SK-N-SH (cell line): ENCODE measurements around the gene DMRT1. TPM values are rescaled to one million over a fixed set of nuclear protein-coding genes. Genes with fewer than 3 reads are reported as not detected.

Experiments
- CTCF ChIA-PET: fragments of 300-600, 350-600 bp; formaldehyde crosslinking; extraction: SDS; loops from one replicate; lab custom pipeline; 2021; lab: Yijun Ruan, JAX
- POLR2A ChIA-PET: fragments of 350-600 bp; sonication (Branson Sonifier 250); formaldehyde crosslinking; extraction: SDS; loops from one replicate; lab custom pipeline; 2020; ENCODE audit warnings: antibody characterized with exemption, inconsistent platforms; lab: Yijun Ruan, JAX
- DNase-seq: peaks from one replicate; pipeline ENCODE4 v3.0.0; 2012
- H2AFZ ChIP-seq: fragments of 200-600 bp; sonication (generic); 2 replicates; pipeline ENCODE4 v1.8.1; 2016; ENCODE audit warnings: antibody characterized with exemption, mild to moderate bottlenecking, low read depth
- H3F3A ChIP-seq: fragments of 200-600 bp; sonication (generic); replicated peaks from 2 replicates; pipeline ENCODE3; 2016; ENCODE audit warnings: antibody characterized with exemption, mild to moderate bottlenecking; ENCODE audit not compliant: insufficient read depth
- H3K27ac ChIP-seq, 2 experiments: fragments of 200-500 bp in 1 of 2; fragments of 200-600 bp in 1 of 2; sonication (Bioruptor generic) in 1 of 2; sonication (generic), shearing (Covaris generic) in 1 of 2; 2 replicates each; pipeline versions ENCODE4 v1.5.1 to v1.6.1; 2014 to 2016; ENCODE audit warnings: low read depth in 2 of 2, inconsistent platforms in 1 of 2, low read length in 1 of 2, mild to moderate bottlenecking in 1 of 2, mixed read lengths in 1 of 2
- H3K27me3 ChIP-seq: fragments of 200-600 bp; sonication (generic), shearing (Covaris generic); 2 replicates; pipeline ENCODE4 v1.6.1; 2016; ENCODE audit warnings: mixed run types; ENCODE audit not compliant: insufficient read depth
- H3K36me3 ChIP-seq, 2 experiments: fragments of 200-500 bp in 1 of 2; fragments of 200-600 bp in 1 of 2; sonication (Bioruptor generic) in 1 of 2; sonication (generic) in 1 of 2; replicated peaks in 1 of 2; 2 replicates each; pipeline versions ENCODE3 to v1.5.1; 2014 to 2016; ENCODE audit warnings: low read length in 1 of 2, mild to moderate bottlenecking in 1 of 2; ENCODE audit not compliant: insufficient read depth in 2 of 2, control insufficient read depth in 1 of 2
- H3K4me1 ChIP-seq, 2 experiments: fragments of 200-500 bp in 1 of 2; fragments of 200-600 bp in 1 of 2; sonication (Bioruptor generic) in 1 of 2; sonication (generic), shearing (Covaris generic) in 1 of 2; 2 replicates each; pipeline versions ENCODE4 v1.5.1 to v1.6.1; 2014 to 2016; ENCODE audit warnings: low read depth in 1 of 2, low read length in 1 of 2, mixed run types in 1 of 2; ENCODE audit not compliant: insufficient read depth in 2 of 2, control insufficient read depth in 1 of 2
- H3K4me2 ChIP-seq: fragments of 200-600 bp; sonication (generic), shearing (Covaris generic); 2 replicates; pipeline ENCODE4 v1.6.1; 2017; ENCODE audit warnings: mixed run types
- H3K4me3 ChIP-seq, 2 experiments: fragments of 200-500 bp in 1 of 2; fragments of 200-600 bp in 1 of 2; sonication (Bioruptor generic) in 1 of 2; sonication (generic), shearing (Covaris generic) in 1 of 2; 2 replicates each; pipeline versions ENCODE4 v1.5.1 to v1.8.1; 2014 to 2016; ENCODE audit warnings: low read depth in 2 of 2, inconsistent platforms in 1 of 2, low read length in 1 of 2, mild to moderate bottlenecking in 1 of 2, mixed read lengths in 1 of 2, moderate library complexity in 1 of 2
- H3K79me2 ChIP-seq: fragments of 200-600 bp; sonication (generic); 2 replicates; pipeline ENCODE4 v1.8.1; 2017; ENCODE audit warnings: mild to moderate bottlenecking; ENCODE audit not compliant: insufficient read depth
- H3K9ac ChIP-seq: fragments of 200-600 bp; sonication (generic); 2 replicates; pipeline ENCODE4 v1.6.1; 2017; ENCODE audit warnings: mixed run types
- H3K9me2 ChIP-seq: fragments of 200-600 bp; sonication (generic); 2 replicates; pipeline ENCODE4 v1.6.1; 2017; ENCODE audit warnings: mixed run types
- H3K9me3 ChIP-seq: fragments of 200-600 bp; sonication (generic); 2 replicates; pipeline ENCODE4 v1.6.1; 2017; ENCODE audit warnings: mixed run types, mild to moderate bottlenecking, moderate library complexity
- H4K20me1 ChIP-seq: fragments of 200-600 bp; sonication (generic); 2 replicates; pipeline ENCODE4 v1.6.1; 2017; ENCODE audit warnings: mild to moderate bottlenecking, mixed run types; ENCODE audit not compliant: insufficient read depth
- ELF1 ChIP-seq: IDR thresholded peaks from 2 replicates; pipeline ENCODE4 v1.4.0; 2012
- EZH2phosphoT487 ChIP-seq: fragments of 200-600 bp; sonication (generic); IDR thresholded peaks from 2 replicates; pipeline ENCODE4 v1.6.1; 2017; ENCODE audit warnings: low read depth, mixed run types, mild to moderate bottlenecking, antibody characterized with exemption, moderate library complexity, borderline replicate concordance
- FOXM1 ChIP-seq: IDR thresholded peaks from 2 replicates; pipeline ENCODE4 v1.4.0; 2012; ENCODE audit warnings: low read depth, mild to moderate bottlenecking
- GABPA ChIP-seq: IDR thresholded peaks from 2 replicates; pipeline ENCODE4 v1.4.0; 2012; ENCODE audit warnings: low read depth, mild to moderate bottlenecking
- MAX ChIP-seq: IDR thresholded peaks from 2 replicates; pipeline ENCODE4 v1.4.0; 2012; ENCODE audit warnings: low read depth
- MEF2A ChIP-seq: IDR thresholded peaks from 2 replicates; pipeline ENCODE4 v1.4.0; 2012; ENCODE audit warnings: low read depth, borderline replicate concordance
- NFIC ChIP-seq: IDR thresholded peaks from 2 replicates; pipeline ENCODE4 v1.4.0; 2012; ENCODE audit warnings: borderline replicate concordance
- RAD21 ChIP-seq: IDR thresholded peaks from 2 replicates; pipeline ENCODE4 v1.6.1; 2012; ENCODE audit warnings: mild to moderate bottlenecking, low read length
- REST ChIP-seq: IDR thresholded peaks from 2 replicates; pipeline ENCODE4 v1.6.1; 2012; ENCODE audit warnings: mild to moderate bottlenecking, low read depth, low read length, moderate library complexity
- RFX5 ChIP-seq: IDR thresholded peaks from 2 replicates; pipeline ENCODE4 v1.6.1; 2012; ENCODE audit warnings: mild to moderate bottlenecking, improper control_type of control experiment, low read length
- RXRA ChIP-seq: IDR thresholded peaks from 2 replicates; pipeline ENCODE4 v1.4.0; 2012; ENCODE audit warnings: low read depth, mild to moderate bottlenecking, borderline replicate concordance
- SMC3 ChIP-seq: IDR thresholded peaks from 2 replicates; pipeline ENCODE4 v1.6.1; 2012; ENCODE audit warnings: low read depth, low read length, improper control_type of control experiment
- TAF1 ChIP-seq: IDR thresholded peaks from 2 replicates; pipeline ENCODE4 v1.6.1; 2012; ENCODE audit warnings: low read depth, mild to moderate bottlenecking, low read length, moderate library complexity, borderline replicate concordance
- TEAD4 ChIP-seq: IDR thresholded peaks from 2 replicates; pipeline ENCODE4 v1.4.0; 2012; ENCODE audit warnings: mild to moderate bottlenecking, borderline replicate concordance; ENCODE audit not compliant: insufficient read depth
- USF2 ChIP-seq: fragments of 150-350 bp; IDR thresholded peaks from 2 replicates; pipeline ENCODE4 v1.6.1; 2017; ENCODE audit warnings: antibody characterized with exemption, low read length, low read depth, borderline replicate concordance
- YY1 ChIP-seq: IDR thresholded peaks from 2 replicates; pipeline ENCODE4 v1.4.0; 2012; ENCODE audit warnings: low read depth, mild to moderate bottlenecking
- WGBS: methylation state at CpG from one replicate; pipeline ENCODE4 v1.1.6; 2017; ENCODE audit warnings: low lambda C conversion rate; 5-methylcytosine and 5-hydroxymethylcytosine counted together
- polyA plus RNA-seq, 3 experiments: library from polyadenylated mRNA; depleted of rRNA; stranded (reverse); fragments of >200 nt; gene quantifications; 2 replicates each; pipeline ENCODE4 v1.2.3, GENCODE V29; 2012

The DMRT1 gene
- polyA plus RNA-seq, 1 of the 3 experiments (the other 2 are of a cell fraction) = not detected

- TF ChIP-seq REST = no peak
- TF ChIP-seq NFIC = no peak
- no peak for TF ChIP-seq GABPA
- TF ChIP-seq MEF2A = no peak
- no peak for TF ChIP-seq RXRA
- peak; percentile 36; the same call in 1 of the 2 replicates for TF ChIP-seq SMC3
These were observed 163.7 kb downstream of the DMRT1 start (continued) for GRCh38 chr9:1005043-1005667.

- no peak overlapping the region for H3K27ac ChIP-seq
- H4K20me1 ChIP-seq = no peaks in the 10 kb centered on the region
- ChIA-PET POLR2A (no interaction called here), CTCF (no interaction called here)
- no peak overlapping the region for H3K9ac ChIP-seq
- TF ChIP-seq YY1 (no peak), RXRA (no peak), RAD21 (no peak), TEAD4 (no peak), RFX5 (no peak), EZH2phosphoT487 (no peak), TAF1 (no peak), ELF1 (no peak), MAX (no peak), FOXM1 (no peak), USF2 (no peak)
- 13% methylated on average over 3 of the region's 3 CpGs for WGBS
- H3F3A ChIP-seq = no peaks in the 10 kb centered on the region
- no peaks in the 10 kb centered on the region for H3K9me2 ChIP-seq
- no peak for DNase-seq
- H3K9me3 ChIP-seq = no peaks in the 10 kb centered on the region
- H3K4me1 ChIP-seq = no peaks in the 10 kb centered on the region; a peak in 1 of 4 replicates
- H3K79me2 ChIP-seq = no peaks in the 10 kb centered on the region
- no peak overlapping the region for H2AFZ ChIP-seq
- peaks cover 35% of the 10 kb centered on the region; the same call in 1 of the 2 replicates for H3K27me3 ChIP-seq
- H3K4me2 ChIP-seq = no peak overlapping the region
- H3K36me3 ChIP-seq = no peaks in the 10 kb centered on the region
- H3K4me3 ChIP-seq = no peak overlapping the region
These were observed 165.8 kb downstream of the DMRT1 start for GRCh38 chr9:1007312-1007711.
